Measurements from ENCODE around the gene OR5AC2.

Gene OR5AC2, protein sequence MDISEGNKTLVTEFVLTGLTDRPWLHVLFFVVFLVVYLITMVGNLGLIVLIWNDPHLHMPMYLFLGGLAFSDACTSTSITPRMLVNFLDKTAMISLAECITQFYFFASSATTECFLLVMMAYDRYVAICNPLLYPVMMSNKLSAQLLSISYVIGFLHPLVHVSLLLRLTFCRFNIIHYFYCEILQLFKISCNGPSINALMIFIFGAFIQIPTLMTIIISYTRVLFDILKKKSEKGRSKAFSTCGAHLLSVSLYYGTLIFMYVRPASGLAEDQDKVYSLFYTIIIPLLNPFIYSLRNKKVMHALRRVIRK

GRCh38 chr3:98086873-98087272 is at the start of gene OR5AC2:
Gene OR5AC2, plus strand, starts transcription at chr3:98087173. Its CDS starts 0 bp downstream, at chr3:98087173.
- no peaks in the 10 kb centered on the region for H3K9me3 Mint-ChIP-seq
- H3K4me3 Mint-ChIP-seq = no peak within 1 kb of the TSS
- no peaks in the 10 kb centered on the region for H3K4me1 Mint-ChIP-seq (ENCODE audit: low read depth)
- no peaks in the 10 kb centered on the region for H3K36me3 Mint-ChIP-seq (ENCODE audit: low read depth)
- no peaks in the 10 kb centered on the region for H3K27me3 Mint-ChIP-seq
- intact Hi-C loops (cut with micrococcal nuclease) = no loop called here
- H3K27ac Mint-ChIP-seq = no peak within 1 kb of the TSS

GRCh38 chr3:98038286-98038685 is 48.7 kb upstream of the OR5AC2 start:
- H3K9me3 Mint-ChIP-seq = peaks cover 10% of the 10 kb centered on the region
- H3K4me1 Mint-ChIP-seq (ENCODE audit: low read depth) = peaks cover 5% of the 10 kb centered on the region
- H3K27ac Mint-ChIP-seq = no peak overlapping the region
- intact Hi-C loops (cut with micrococcal nuclease) = no loop called here
- H3K4me3 Mint-ChIP-seq = no peak overlapping the region
- H3K27me3 Mint-ChIP-seq = peaks cover 10% of the 10 kb centered on the region
- H3K36me3 Mint-ChIP-seq (ENCODE audit: low read depth) = no peaks in the 10 kb centered on the region

- Mint-ChIP-seq H3K4me1 (ENCODE audit: low read depth) (peaks cover 5% of the 10 kb centered on the region), H3K4me3 (no peak overlapping the region), H3K9me3 (peaks cover 10% of the 10 kb centered on the region), H3K27ac (no peak overlapping the region), H3K27me3 (peaks cover 10% of the 10 kb centered on the region), H3K36me3 (ENCODE audit: low read depth) (no peaks in the 10 kb centered on the region)
- intact Hi-C loops (cut with micrococcal nuclease) = loop anchor here (1.0 kb wide), 2 partner anchors 290 to 483 kb away; partner anchors contain the start of gene CLDND1
Observed at GRCh38 chr3:98038876-98039275, 48.1 kb upstream of the OR5AC2 start.

GRCh38 chr3:98039322-98040024 is 47.5 kb upstream of the OR5AC2 start:
- peaks cover 10% of the 10 kb centered on the region for H3K9me3 Mint-ChIP-seq
- H3K4me1 Mint-ChIP-seq (ENCODE audit: low read depth) = peaks cover 5% of the 10 kb centered on the region
- no peak overlapping the region for H3K27ac Mint-ChIP-seq
- intact Hi-C loops (cut with micrococcal nuclease) = loop anchor here (1.0 to 10.0 kb wide), 5 partner anchors 148 to 773 kb away; partner anchors contain the start of gene CLDND1
- H3K4me3 Mint-ChIP-seq = peak overlapping the region; percentile 71
- peaks cover 10% of the 10 kb centered on the region for H3K27me3 Mint-ChIP-seq
- H3K36me3 Mint-ChIP-seq (ENCODE audit: low read depth) = no peaks in the 10 kb centered on the region

DNA sequence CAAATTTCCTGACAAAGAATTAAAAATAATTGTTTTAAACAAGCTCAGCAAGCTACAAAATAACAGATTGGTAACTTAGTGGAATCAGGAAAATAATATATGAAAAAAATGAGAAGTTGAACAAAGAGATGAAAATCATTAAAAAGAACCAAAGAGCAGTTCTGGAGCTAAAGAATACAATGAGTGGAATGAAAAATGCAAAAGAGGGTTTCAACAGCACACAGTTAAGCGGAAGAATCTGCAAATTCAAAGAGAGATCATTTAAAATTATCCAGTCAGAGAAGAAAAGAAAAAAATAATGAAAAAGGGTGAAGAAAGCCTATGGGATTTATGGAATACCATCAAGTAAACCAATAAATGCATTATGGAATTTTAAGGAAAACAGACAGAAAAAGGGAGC is 45.6 kb upstream of the OR5AC2 start:
- intact Hi-C loops (cut with micrococcal nuclease) = loop anchor here (5.0 to 10.0 kb wide), 3 partner anchors 146 to 771 kb away; no protein-coding TSS in a partner anchor
- no peaks in the 10 kb centered on the region for H3K36me3 Mint-ChIP-seq (ENCODE audit: low read depth)
- H3K27me3 Mint-ChIP-seq = peaks cover 5% of the 10 kb centered on the region

DNA sequence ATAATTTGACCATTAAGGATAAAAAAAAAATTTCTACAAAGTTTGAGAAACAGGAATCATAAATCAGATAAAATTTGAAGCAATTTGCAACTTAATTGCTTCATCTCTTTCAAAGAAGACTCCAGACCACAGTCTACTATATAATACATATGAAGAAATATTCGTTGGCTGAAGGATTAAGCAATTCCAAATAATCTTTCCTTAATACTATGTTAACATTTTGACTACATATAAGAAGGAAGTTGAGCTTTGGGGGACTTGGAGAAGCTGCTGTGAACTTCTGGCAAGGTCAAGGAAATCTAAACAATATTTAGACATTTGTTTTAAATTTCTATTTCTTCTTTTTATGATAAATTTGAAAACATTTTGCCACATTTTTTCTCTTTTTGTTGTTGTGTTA is 38.4 kb upstream of the OR5AC2 start:
- H3K27ac Mint-ChIP-seq = no peak overlapping the region
- H3K27me3 Mint-ChIP-seq = no peaks in the 10 kb centered on the region
- H3K4me3 Mint-ChIP-seq = no peak overlapping the region
- peaks cover 6% of the 10 kb centered on the region for H3K4me1 Mint-ChIP-seq (ENCODE audit: low read depth)
- no peaks in the 10 kb centered on the region for H3K9me3 Mint-ChIP-seq
- intact Hi-C loops (cut with micrococcal nuclease) = loop anchor here (10.0 kb wide), 1 partner anchor 526 kb away; no protein-coding TSS in a partner anchor
- H3K36me3 Mint-ChIP-seq (ENCODE audit: low read depth) = no peaks in the 10 kb centered on the region

More for the DNA sequence above, 45.6 kb upstream of the OR5AC2 start:
- Mint-ChIP-seq H3K9me3 (peaks cover 10% of the 10 kb centered on the region), H3K27ac (no peak overlapping the region), H3K4me3 (no peak overlapping the region), H3K4me1 (ENCODE audit: low read depth) (peaks cover 5% of the 10 kb centered on the region)

GRCh38 chr3:98049271-98049670 is 37.7 kb upstream of the OR5AC2 start:
- Mint-ChIP-seq H3K27me3 (no peaks in the 10 kb centered on the region), H3K4me3 (no peak overlapping the region), H3K27ac (no peak overlapping the region), H3K36me3 (ENCODE audit: low read depth) (no peaks in the 10 kb centered on the region), H3K4me1 (ENCODE audit: low read depth) (peaks cover 6% of the 10 kb centered on the region), H3K9me3 (no peaks in the 10 kb centered on the region)
- intact Hi-C loops (cut with micrococcal nuclease) = loop anchor here (10.0 kb wide), 1 partner anchor 526 kb away; no protein-coding TSS in a partner anchor

DNA sequence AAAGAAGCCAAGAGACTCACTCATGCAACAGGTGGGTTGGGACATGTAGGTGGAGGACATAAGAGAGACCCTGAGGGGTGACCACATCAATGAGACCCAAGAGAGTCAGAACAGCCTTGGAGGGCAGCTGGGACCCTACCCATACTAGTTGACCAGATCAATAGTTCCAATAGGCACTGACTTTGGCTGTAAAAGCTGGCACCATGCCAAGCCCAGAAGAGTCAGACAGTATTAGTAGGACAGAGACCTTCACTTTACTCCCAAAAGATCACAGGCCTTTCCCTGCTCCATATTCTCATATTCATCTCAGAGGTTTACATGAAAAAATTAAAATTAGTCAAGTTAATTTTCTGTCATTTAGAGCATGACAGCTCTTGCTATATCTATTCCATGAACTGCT is 30.9 kb upstream of the OR5AC2 start:
- Mint-ChIP-seq H3K27ac (no peak overlapping the region), H3K9me3 (no peaks in the 10 kb centered on the region), H3K36me3 (ENCODE audit: low read depth) (no peaks in the 10 kb centered on the region), H3K4me3 (no peak overlapping the region), H3K27me3 (peaks cover 1% of the 10 kb centered on the region), H3K4me1 (ENCODE audit: low read depth) (peaks cover 6% of the 10 kb centered on the region)
- intact Hi-C loops (cut with micrococcal nuclease) = no loop called here

- intact Hi-C loops (cut with micrococcal nuclease) = no loop called here
- Mint-ChIP-seq H3K4me3 (no peak overlapping the region), H3K4me1 (ENCODE audit: low read depth) (peaks cover 6% of the 10 kb centered on the region), H3K27ac (no peak overlapping the region), H3K27me3 (peaks cover 1% of the 10 kb centered on the region), H3K9me3 (no peaks in the 10 kb centered on the region), H3K36me3 (ENCODE audit: low read depth) (no peaks in the 10 kb centered on the region)
Observed at GRCh38 chr3:98057631-98058030, 29.3 kb upstream of the OR5AC2 start.

GRCh38 chr3:98058244-98058960 is 28.6 kb upstream of the OR5AC2 start:
- Mint-ChIP-seq H3K27me3 (peaks cover 1% of the 10 kb centered on the region), H3K4me1 (ENCODE audit: low read depth) (peaks cover 6% of the 10 kb centered on the region), H3K27ac (no peak overlapping the region), H3K9me3 (no peaks in the 10 kb centered on the region), H3K36me3 (ENCODE audit: low read depth) (no peaks in the 10 kb centered on the region), H3K4me3 (no peak overlapping the region)
- intact Hi-C loops (cut with micrococcal nuclease) = no loop called here

GRCh38 chr3:98068824-98069223 is 18.1 kb upstream of the OR5AC2 start:
- Mint-ChIP-seq H3K36me3 (ENCODE audit: low read depth) (no peaks in the 10 kb centered on the region), H3K9me3 (no peaks in the 10 kb centered on the region), H3K4me1 (ENCODE audit: low read depth) (no peaks in the 10 kb centered on the region), H3K4me3 (no peak overlapping the region), H3K27ac (no peak overlapping the region), H3K27me3 (peaks cover 1% of the 10 kb centered on the region)
- intact Hi-C loops (cut with micrococcal nuclease) = no loop called here

- Mint-ChIP-seq H3K9me3 (no peaks in the 10 kb centered on the region), H3K4me3 (no peak overlapping the region), H3K27me3 (no peaks in the 10 kb centered on the region), H3K4me1 (ENCODE audit: low read depth) (no peaks in the 10 kb centered on the region), H3K27ac (no peak overlapping the region), H3K36me3 (ENCODE audit: low read depth) (no peaks in the 10 kb centered on the region)
- intact Hi-C loops (cut with micrococcal nuclease) = no loop called here
Observed at GRCh38 chr3:98070840-98071239, 16.1 kb upstream of the OR5AC2 start.

- Mint-ChIP-seq H3K4me1 (ENCODE audit: low read depth) (no peaks in the 10 kb centered on the region), H3K36me3 (ENCODE audit: low read depth) (no peaks in the 10 kb centered on the region), H3K9me3 (no peaks in the 10 kb centered on the region), H3K4me3 (no peak overlapping the region), H3K27me3 (no peaks in the 10 kb centered on the region), H3K27ac (no peak overlapping the region)
- intact Hi-C loops (cut with micrococcal nuclease) = no loop called here
Observed at GRCh38 chr3:98073486-98073885, 13.5 kb upstream of the OR5AC2 start.

- H3K9me3 Mint-ChIP-seq = peaks cover 17% of the 10 kb centered on the region
- no peaks in the 10 kb centered on the region for H3K4me1 Mint-ChIP-seq (ENCODE audit: low read depth)
- H3K36me3 Mint-ChIP-seq (ENCODE audit: low read depth) = no peaks in the 10 kb centered on the region
- no peaks in the 10 kb centered on the region for H3K27me3 Mint-ChIP-seq
- H3K27ac Mint-ChIP-seq = no peak overlapping the region
- intact Hi-C loops (cut with micrococcal nuclease) = no loop called here
- no peak overlapping the region for H3K4me3 Mint-ChIP-seq
Observed at GRCh38 chr3:98095882-98096281, 8.9 kb downstream of the OR5AC2 start.
